GM18505 (cell line): Measurements from ENCODE around the gene MAN1C1.

Source experiments
- ATAC-seq: cut with Tn5 transposase; IDR thresholded peaks from one replicate; pipeline ENCODE4 v1.9.1; 2021; ENCODE audit not compliant: unreplicated experiment
- POLR2A ChIP-seq: IDR thresholded peaks from 4 replicates; pipeline ENCODE4 v1.6.1; 2011; ENCODE audit warnings: borderline replicate concordance; ENCODE audit not compliant: insufficient read depth, insufficient read length; ENCODE audit errors: extremely low read depth

The MAN1C1 gene

GRCh38 chr1:25825605-25826004 lies 209.0 kb downstream of the MAN1C1 start:
- ATAC-seq = no peak
- TF ChIP-seq POLR2A = no peak

- no peak for TF ChIP-seq POLR2A
- ATAC-seq = no peak
These were observed 210.0 kb downstream of the MAN1C1 start for GRCh38 chr1:25826571-25826970.

GRCh38 chr1:25828491-25828890 lies 211.9 kb downstream of the MAN1C1 start:
- TF ChIP-seq POLR2A = no peak
- ATAC-seq = no peak

GRCh38 chr1:25829046-25829445 lies 212.5 kb downstream of the MAN1C1 start:
- TF ChIP-seq POLR2A = no peak
- ATAC-seq = no peak

- ATAC-seq = no peak
- TF ChIP-seq POLR2A = no peak
These were observed 215.1 kb downstream of the MAN1C1 start for GRCh38 chr1:25831569-25832196.

- no peak for TF ChIP-seq POLR2A
- no peak for ATAC-seq
These were observed 215.9 kb downstream of the MAN1C1 start for GRCh38 chr1:25832336-25833037.

- no peak for TF ChIP-seq POLR2A
- no peak for ATAC-seq
These were observed 216.6 kb downstream of the MAN1C1 start for GRCh38 chr1:25833158-25833557.
